ENCODE results near the gene S100PBP.

- no peak for TF ChIP-seq POLR2A (IDR thresholded peaks at IDR 0.05)
- TF ChIP-seq, protein P1, sequence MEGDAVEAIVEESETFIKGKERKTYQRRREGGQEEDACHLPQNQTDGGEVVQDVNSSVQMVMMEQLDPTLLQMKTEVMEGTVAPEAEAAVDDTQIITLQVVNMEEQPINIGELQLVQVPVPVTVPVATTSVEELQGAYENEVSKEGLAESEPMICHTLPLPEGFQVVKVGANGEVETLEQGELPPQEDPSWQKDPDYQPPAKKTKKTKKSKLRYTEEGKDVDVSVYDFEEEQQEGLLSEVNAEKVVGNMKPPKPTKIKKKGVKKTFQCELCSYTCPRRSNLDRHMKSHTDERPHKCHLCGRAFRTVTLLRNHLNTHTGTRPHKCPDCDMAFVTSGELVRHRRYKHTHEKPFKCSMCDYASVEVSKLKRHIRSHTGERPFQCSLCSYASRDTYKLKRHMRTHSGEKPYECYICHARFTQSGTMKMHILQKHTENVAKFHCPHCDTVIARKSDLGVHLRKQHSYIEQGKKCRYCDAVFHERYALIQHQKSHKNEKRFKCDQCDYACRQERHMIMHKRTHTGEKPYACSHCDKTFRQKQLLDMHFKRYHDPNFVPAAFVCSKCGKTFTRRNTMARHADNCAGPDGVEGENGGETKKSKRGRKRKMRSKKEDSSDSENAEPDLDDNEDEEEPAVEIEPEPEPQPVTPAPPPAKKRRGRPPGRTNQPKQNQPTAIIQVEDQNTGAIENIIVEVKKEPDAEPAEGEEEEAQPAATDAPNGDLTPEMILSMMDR (IDR thresholded peaks at IDR 0.05) = no peak
Measured at GRCh38 chr1:32885676-32886003, 68.2 kb downstream of the S100PBP start.
